Gastroesophageal sphincter (tissue), 4 donors: ENCODE measurements around the gene AGER. TPM values are rescaled to one million over a fixed set of nuclear protein-coding genes. Genes with fewer than 3 reads are reported as not detected.

Experiments
- ATAC-seq: fragments of 150-250 bp; one replicate; pipeline ENCODE4 v1.9.1; 2016; ENCODE audit warnings: mild to moderate bottlenecking, moderate library complexity
- H3K27ac ChIP-seq, 4 donors: fragments of 200-600 bp; sonication (generic) in 3 of 4; 1 replicate in 3 of 4; 2 replicates in 1 of 4; pipeline ENCODE4 v1.5.1; 2016 to 2019
- H3K27me3 ChIP-seq: fragments of 200-600 bp; sonication (generic); one replicate; pipeline ENCODE4 v1.5.1; 2019
- H3K36me3 ChIP-seq, 2 donors: fragments of 200-600 bp; sonication (generic); one replicate each; pipeline ENCODE4 v1.5.1; 2019; ENCODE audit warnings: control low read depth in 1 of 2
- H3K4me1 ChIP-seq, 3 donors: fragments of 200-600 bp; sonication (generic); 1 replicate in 2 of 3; 2 replicates in 1 of 3; pipeline ENCODE4 v1.5.1; 2016 to 2019; ENCODE audit warnings: control low read depth in 2 of 3
- H3K4me3 ChIP-seq, 2 donors: fragments of 200-600 bp; sonication (generic); one replicate each; pipeline ENCODE4 v1.5.1; 2019; ENCODE audit warnings: mild to moderate bottlenecking in 1 of 2, moderate library complexity in 1 of 2
- H3K9me3 ChIP-seq, 3 donors: fragments of 200-600 bp; sonication (generic); one replicate each; pipeline ENCODE4 v1.5.1; 2017 to 2019; ENCODE audit warnings: control low read depth in 2 of 3
- EP300 ChIP-seq: sonication (generic); formaldehyde crosslinking; IDR thresholded peaks from one replicate; pipeline ENCODE4 v1.6.1; 2017; ENCODE audit warnings: antibody characterized with exemption, mild to moderate bottlenecking
- POLR2A ChIP-seq, 2 donors: fragments of 450-650 bp; IDR thresholded peaks; one replicate each; pipeline ENCODE4 v1.6.1; 2017; ENCODE audit warnings: antibody characterized with exemption in 2 of 2, mild to moderate bottlenecking in 2 of 2, moderate library complexity in 1 of 2
- POLR2AphosphoS5 ChIP-seq: sonication (generic); formaldehyde crosslinking; IDR thresholded peaks from one replicate; pipeline ENCODE4 v1.6.1; 2017; ENCODE audit warnings: antibody characterized with exemption
- WGBS, 2 donors: methylation state at CpG; one replicate each; pipeline ENCODE4 v1.1.5; 2018; ENCODE audit warnings: low coverage in 1 of 2; 5-methylcytosine and 5-hydroxymethylcytosine counted together
- total RNA-seq, 4 donors: library from RNA; depleted of rRNA; stranded (reverse); fragments of >200 nt; gene quantifications; one replicate each; pipeline ENCODE4 v1.1.0, GENCODE V29; 2016
- TF ChIP-seq, protein P1 (sequence below), 4 experiments: fragments of 200-600 bp in 2 of 4; fragments of 450-650 bp in 2 of 4; sonication (generic) in 1 of 4; IDR thresholded peaks; one replicate each; pipeline ENCODE4 v1.5.1; 2017 to 2019; ENCODE audit warnings: antibody characterized with exemption in 4 of 4, mild to moderate bottlenecking in 2 of 4, moderate library complexity in 2 of 4

The AGER gene
- total RNA-seq, 4 donors from 2014 or later, result 1.4 to 2.3 (median 1.6) TPM

DNA sequence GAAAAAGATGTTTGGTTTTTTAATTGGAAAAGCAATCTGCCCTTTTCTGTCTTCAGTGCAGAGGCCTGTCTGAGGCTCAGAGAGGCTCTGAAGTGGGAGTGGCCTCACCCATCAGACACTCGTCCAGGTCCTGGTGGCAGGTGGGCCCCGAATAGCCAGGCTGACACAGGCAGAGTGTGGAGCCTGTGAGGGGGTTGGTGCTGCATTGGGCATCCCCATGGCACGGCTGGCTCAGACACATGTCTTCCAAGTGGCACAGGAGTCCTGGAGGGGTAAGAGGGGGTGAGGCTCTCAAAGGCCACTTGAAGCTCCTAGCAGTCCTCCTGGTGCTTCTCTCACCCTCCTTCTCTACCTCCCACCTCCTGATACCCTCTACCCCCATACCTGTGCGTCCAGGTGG is 36.0 kb upstream of the AGER start:
- 47% methylated on average over 2 of the region's 4 CpGs; no CpG with 5 or more reads in 1 of the 2 donors for whole genome bisulfite sequencing, 2 donors
- Histone ChIP-seq H3K27ac (no peak overlapping the region), H3K4me1 (no peaks in the 10 kb centered on the region), H3K27me3 (peaks cover 13% of the 10 kb centered on the region), H3K9me3 (no peaks in the 10 kb centered on the region), H3K36me3 (no peaks in the 10 kb centered on the region), H3K4me3 (no peak overlapping the region)
- no peak for ATAC-seq
- no peak for TF ChIP-seq POLR2A (IDR thresholded peaks at IDR 0.05)
- TF ChIP-seq POLR2AphosphoS5, result no peak
- no peak for TF ChIP-seq EP300
- TF ChIP-seq, protein P1, sequence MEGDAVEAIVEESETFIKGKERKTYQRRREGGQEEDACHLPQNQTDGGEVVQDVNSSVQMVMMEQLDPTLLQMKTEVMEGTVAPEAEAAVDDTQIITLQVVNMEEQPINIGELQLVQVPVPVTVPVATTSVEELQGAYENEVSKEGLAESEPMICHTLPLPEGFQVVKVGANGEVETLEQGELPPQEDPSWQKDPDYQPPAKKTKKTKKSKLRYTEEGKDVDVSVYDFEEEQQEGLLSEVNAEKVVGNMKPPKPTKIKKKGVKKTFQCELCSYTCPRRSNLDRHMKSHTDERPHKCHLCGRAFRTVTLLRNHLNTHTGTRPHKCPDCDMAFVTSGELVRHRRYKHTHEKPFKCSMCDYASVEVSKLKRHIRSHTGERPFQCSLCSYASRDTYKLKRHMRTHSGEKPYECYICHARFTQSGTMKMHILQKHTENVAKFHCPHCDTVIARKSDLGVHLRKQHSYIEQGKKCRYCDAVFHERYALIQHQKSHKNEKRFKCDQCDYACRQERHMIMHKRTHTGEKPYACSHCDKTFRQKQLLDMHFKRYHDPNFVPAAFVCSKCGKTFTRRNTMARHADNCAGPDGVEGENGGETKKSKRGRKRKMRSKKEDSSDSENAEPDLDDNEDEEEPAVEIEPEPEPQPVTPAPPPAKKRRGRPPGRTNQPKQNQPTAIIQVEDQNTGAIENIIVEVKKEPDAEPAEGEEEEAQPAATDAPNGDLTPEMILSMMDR (IDR thresholded peaks at IDR 0.05), result no peak

DNA sequence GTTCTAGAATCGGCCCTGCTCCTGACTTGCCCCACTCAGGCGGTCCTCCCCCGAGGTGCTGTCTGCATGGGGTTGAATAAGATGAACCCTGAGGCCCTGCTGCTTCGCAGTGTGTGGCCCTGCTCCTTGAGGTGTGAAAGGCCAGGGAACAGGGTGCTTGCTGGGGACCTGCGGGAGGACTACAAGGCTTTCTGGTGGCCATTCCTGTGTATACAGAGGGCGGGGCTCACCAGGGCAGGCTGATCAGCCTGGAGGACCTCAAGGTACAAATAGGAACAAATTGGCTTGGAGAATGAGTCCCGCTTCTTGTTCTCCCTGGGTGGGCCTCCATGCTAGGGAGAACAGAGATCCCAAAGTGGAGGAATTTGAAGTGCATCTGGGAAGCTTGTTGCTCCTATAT is 34.1 kb upstream of the AGER start:
- WGBS, 2 donors, result 93% methylated on average over 2 of the region's 7 CpGs; no CpG with 5 or more reads in 1 of the 2 donors
- no peak for ATAC-seq
- no peak overlapping the region for H3K27ac ChIP-seq
- no peak overlapping the region for H3K4me3 ChIP-seq
- H3K36me3 ChIP-seq, result no peaks in the 10 kb centered on the region
- no peaks in the 10 kb centered on the region for H3K9me3 ChIP-seq
- H3K27me3 ChIP-seq, result peaks cover 13% of the 10 kb centered on the region
- TF ChIP-seq POLR2AphosphoS5 (no peak), POLR2A (IDR thresholded peaks at IDR 0.05) (no peak), EP300 (no peak)
- TF ChIP-seq, protein P1 (IDR thresholded peaks at IDR 0.05), result no peak
- no peaks in the 10 kb centered on the region for H3K4me1 ChIP-seq

DNA sequence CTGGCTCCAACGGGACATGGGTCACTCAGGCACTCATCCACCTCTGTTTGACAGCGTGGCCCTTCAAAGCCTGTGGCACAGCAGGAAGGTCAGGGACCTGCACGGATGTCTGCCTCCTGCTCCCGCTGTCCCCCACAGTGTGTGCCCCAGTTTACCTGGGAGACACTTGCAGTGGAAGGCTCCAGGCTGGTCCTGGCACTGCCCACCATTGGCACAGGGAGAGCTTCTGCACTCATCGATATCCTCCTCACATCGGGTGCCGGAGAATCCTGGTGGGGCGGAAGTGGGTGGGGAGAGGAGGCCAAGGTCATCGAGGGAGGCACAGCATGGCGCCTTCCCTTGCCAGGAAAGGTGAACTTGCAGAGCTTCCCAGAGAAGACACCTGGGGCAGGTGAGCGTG is 32.9 kb upstream of the AGER start:
- no peak for TF ChIP-seq POLR2A (IDR thresholded peaks at IDR 0.05)
- TF ChIP-seq, protein P1 (IDR thresholded peaks at IDR 0.05), result no peak
- no peak for TF ChIP-seq EP300
- no peak for TF ChIP-seq POLR2AphosphoS5
- H3K9me3 ChIP-seq, result no peaks in the 10 kb centered on the region
- peaks cover 13% of the 10 kb centered on the region for H3K27me3 ChIP-seq
- no peak for ATAC-seq
- no peaks in the 10 kb centered on the region for H3K36me3 ChIP-seq
- H3K27ac ChIP-seq, result no peak overlapping the region
- WGBS, 2 donors, result 77 to 82% methylated on average over 3 to 4 of the region's 11 CpGs
- H3K4me1 ChIP-seq, result no peaks in the 10 kb centered on the region
- H3K4me3 ChIP-seq, result no peak overlapping the region

DNA sequence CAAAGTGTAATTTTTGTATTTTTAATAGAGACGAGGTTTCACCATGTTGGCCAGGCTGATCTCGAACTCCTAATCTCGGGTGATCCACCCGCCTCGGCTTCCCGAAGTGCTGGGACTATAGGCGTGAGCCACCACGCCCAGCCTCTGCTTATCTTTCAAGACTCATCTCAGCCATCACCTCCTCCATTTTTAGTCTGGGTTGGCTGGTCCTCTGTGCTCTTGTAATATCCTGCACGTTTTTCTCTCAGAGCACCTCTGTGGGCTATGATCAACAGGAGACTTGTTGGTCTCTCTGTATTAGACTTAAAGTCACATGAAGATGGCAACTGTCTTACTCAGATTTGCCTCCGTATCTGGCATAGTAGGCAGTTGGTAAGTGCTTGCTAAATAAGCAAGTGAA is 32.2 kb upstream of the AGER start:
- Histone ChIP-seq H3K4me1 (no peaks in the 10 kb centered on the region), H3K27me3 (peaks cover 13% of the 10 kb centered on the region), H3K27ac (no peak overlapping the region), H3K9me3 (no peaks in the 10 kb centered on the region), H3K4me3 (no peak overlapping the region), H3K36me3 (no peaks in the 10 kb centered on the region)
- TF ChIP-seq, protein P1 (IDR thresholded peaks at IDR 0.05), result no peak
- TF ChIP-seq POLR2A (IDR thresholded peaks at IDR 0.05), result no peak
- no peak for TF ChIP-seq POLR2AphosphoS5
- no peak for TF ChIP-seq EP300
- no peak for ATAC-seq
- 77 to 90% methylated on average over 2 to 10 of the region's 10 CpGs for WGBS, 2 donors

DNA sequence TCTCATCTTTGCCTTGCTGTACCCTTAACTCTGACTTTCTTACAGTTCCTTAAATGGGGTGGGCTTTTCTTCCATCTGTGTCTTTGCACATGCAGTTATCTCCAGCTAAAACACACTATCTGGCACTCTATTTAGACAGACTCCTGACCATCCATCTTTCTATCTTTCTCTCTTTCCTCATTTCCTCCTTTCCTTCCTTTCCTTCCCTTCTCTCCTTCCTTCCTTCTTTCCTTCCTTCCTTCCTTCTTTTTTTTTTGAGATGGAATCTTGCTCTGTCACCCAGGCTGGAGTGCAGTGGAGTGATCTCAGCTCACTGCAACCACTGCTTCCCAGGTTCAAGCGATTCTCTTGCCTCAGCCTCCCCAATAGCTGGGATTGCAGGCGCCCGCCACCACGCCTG is 31.6 kb upstream of the AGER start:
- 80 to 88% methylated on average over 1 to 4 of the region's 4 CpGs for WGBS, 2 donors
- no peaks in the 10 kb centered on the region for H3K9me3 ChIP-seq
- ATAC-seq, result no peak
- no peak overlapping the region for H3K27ac ChIP-seq
- no peaks in the 10 kb centered on the region for H3K36me3 ChIP-seq
- H3K27me3 ChIP-seq, result peaks cover 7% of the 10 kb centered on the region
- no peaks in the 10 kb centered on the region for H3K4me1 ChIP-seq
- TF ChIP-seq, protein P1 (IDR thresholded peaks at IDR 0.05), result no peak
- TF ChIP-seq EP300 (no peak), POLR2A (IDR thresholded peaks at IDR 0.05) (no peak), POLR2AphosphoS5 (no peak)
- no peak overlapping the region for H3K4me3 ChIP-seq
